Lower leg skin (tissue), 4 donors: ENCODE data around the gene CRNKL1. TPM values are rescaled to one million over a fixed set of nuclear protein-coding genes. Genes with fewer than 3 reads are reported as not detected.

Experiments
- DNase-seq, 2 donors: peaks; one replicate each; pipeline ENCODE4 v3.0.0-alpha.2; 2019; ENCODE audit warnings: low spot score in 2 of 2
- H3K4me3 ChIP-seq: fragments of 200-600 bp; sonication (generic); 2 replicates; pipeline ENCODE4 v1.5.1; 2017; ENCODE audit warnings: mild to moderate bottlenecking, low read depth; ENCODE audit not compliant: poor library complexity, severe bottlenecking
- POLR2A ChIP-seq, 2 donors: fragments of 450-650 bp; IDR thresholded peaks; one replicate each; pipeline ENCODE4 v1.6.1; 2016 to 2017; ENCODE audit warnings: antibody characterized with exemption in 2 of 2, mild to moderate bottlenecking in 1 of 2, moderate library complexity in 1 of 2
- WGBS, 2 donors: methylation state at CpG; one replicate each; pipeline ENCODE4 v1.1.5; 2018; 5-methylcytosine and 5-hydroxymethylcytosine counted together
- intact Hi-C: fragments of 100-400 bp; cut with DNase I; formaldehyde crosslinking; loops from one replicate; pipeline ENCODE4 v1.15.0; 2023; ENCODE audit warnings: low total_unique reads
- total RNA-seq, 4 donors: library from RNA; depleted of rRNA; stranded (reverse); fragments of >200 nt; gene quantifications; one replicate each; pipeline ENCODE4 v1.1.0, GENCODE V29; 2016
- TF ChIP-seq, protein P1 (sequence below), 3 donors: fragments of 450-650 bp; IDR thresholded peaks; one replicate each; pipeline ENCODE4 v1.5.1; 2016; ENCODE audit warnings: antibody characterized with exemption in 3 of 3, mild to moderate bottlenecking in 3 of 3, moderate library complexity in 2 of 3

Gene CRNKL1
- total RNA-seq, 4 donors from 2014 or later: 19.5 to 25.3 (median 20.7) TPM

- DNase-seq: no peak
- H3K4me3 ChIP-seq: no peak overlapping the region
- WGBS, 2 donors: 57 to 64% methylated on average over 4 of the region's 4 CpGs
- no peak for TF ChIP-seq POLR2A (IDR thresholded peaks at IDR 0.05)
- TF ChIP-seq, protein P1, sequence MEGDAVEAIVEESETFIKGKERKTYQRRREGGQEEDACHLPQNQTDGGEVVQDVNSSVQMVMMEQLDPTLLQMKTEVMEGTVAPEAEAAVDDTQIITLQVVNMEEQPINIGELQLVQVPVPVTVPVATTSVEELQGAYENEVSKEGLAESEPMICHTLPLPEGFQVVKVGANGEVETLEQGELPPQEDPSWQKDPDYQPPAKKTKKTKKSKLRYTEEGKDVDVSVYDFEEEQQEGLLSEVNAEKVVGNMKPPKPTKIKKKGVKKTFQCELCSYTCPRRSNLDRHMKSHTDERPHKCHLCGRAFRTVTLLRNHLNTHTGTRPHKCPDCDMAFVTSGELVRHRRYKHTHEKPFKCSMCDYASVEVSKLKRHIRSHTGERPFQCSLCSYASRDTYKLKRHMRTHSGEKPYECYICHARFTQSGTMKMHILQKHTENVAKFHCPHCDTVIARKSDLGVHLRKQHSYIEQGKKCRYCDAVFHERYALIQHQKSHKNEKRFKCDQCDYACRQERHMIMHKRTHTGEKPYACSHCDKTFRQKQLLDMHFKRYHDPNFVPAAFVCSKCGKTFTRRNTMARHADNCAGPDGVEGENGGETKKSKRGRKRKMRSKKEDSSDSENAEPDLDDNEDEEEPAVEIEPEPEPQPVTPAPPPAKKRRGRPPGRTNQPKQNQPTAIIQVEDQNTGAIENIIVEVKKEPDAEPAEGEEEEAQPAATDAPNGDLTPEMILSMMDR (IDR thresholded peaks at IDR 0.05): no peak
- intact Hi-C loops: no loop called here
Observed at GRCh38 chr20:20092827-20093226, 40.6 kb upstream of the CRNKL1 start.

DNA sequence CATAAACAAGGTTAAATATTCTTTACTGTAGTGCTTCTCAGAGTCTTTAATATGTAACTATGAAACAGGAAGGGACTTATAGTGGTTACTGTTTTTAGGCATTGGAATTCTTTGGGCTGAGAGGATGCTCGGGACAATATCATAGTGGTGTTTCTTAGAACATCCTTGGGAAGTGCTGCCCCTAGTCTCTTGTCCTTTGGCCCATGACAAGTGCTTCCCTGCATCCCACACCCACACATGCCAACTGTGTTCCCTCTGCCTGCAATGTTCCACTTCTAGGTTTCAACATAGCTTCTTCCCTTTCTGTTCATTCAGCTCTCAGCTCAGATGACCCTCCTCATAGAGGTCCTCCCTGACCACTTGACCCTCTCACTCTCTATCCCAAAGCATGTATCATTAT lies 37.7 kb upstream of the CRNKL1 start:
- no peak for DNase-seq
- TF ChIP-seq, protein P1 (IDR thresholded peaks at IDR 0.05): no peak
- no peak for TF ChIP-seq POLR2A (IDR thresholded peaks at IDR 0.05)
- intact Hi-C loops: no loop called here
- 84 to 85% methylated on average over 1 of the region's 1 CpG for WGBS, 2 donors
- H3K4me3 ChIP-seq: no peak overlapping the region

GRCh38 chr20:20089018-20089417 lies 36.8 kb upstream of the CRNKL1 start:
- H3K4me3 ChIP-seq: no peak overlapping the region
- intact Hi-C loops: no loop called here
- TF ChIP-seq, protein P1 (IDR thresholded peaks at IDR 0.05): no peak
- no peak for TF ChIP-seq POLR2A (IDR thresholded peaks at IDR 0.05)
- no peak for DNase-seq
- WGBS, 2 donors: 63 to 67% methylated on average over 4 of the region's 4 CpGs

DNA sequence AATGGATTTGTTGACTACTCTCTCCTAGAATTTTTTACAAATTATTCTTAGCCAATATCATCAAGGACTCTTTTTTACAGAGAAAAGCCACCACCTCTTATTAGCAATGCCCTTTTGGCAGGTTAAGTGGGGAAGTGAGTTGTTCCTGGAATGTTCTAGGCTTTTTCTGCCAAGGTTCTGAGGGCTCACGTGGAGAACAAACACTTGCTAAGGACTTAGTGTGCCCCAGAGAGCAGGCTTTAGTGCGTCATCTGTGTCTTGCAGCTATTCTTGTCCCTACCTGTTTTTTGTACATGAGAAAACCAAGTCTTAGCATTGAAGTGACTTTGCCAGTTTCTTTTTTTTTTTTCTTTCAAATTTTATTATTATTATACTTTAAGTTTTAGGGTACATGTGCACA lies 33.5 kb upstream of the CRNKL1 start:
- no peak for TF ChIP-seq POLR2A (IDR thresholded peaks at IDR 0.05)
- TF ChIP-seq, protein P1 (IDR thresholded peaks at IDR 0.05): no peak
- DNase-seq: peak in 1 of 2 donors; percentile 84
- intact Hi-C loops: no loop called here
- H3K4me3 ChIP-seq: no peak overlapping the region
- WGBS, 2 donors: 28 to 38% methylated on average over 2 of the region's 2 CpGs

- TF ChIP-seq, protein P1 (IDR thresholded peaks at IDR 0.05): no peak
- TF ChIP-seq POLR2A (IDR thresholded peaks at IDR 0.05): no peak
- intact Hi-C loops: no loop called here
- H3K4me3 ChIP-seq: no peak overlapping the region
- peak; percentile 75 to 88 for DNase-seq
- 52 to 72% methylated on average over 9 of the region's 9 CpGs for WGBS, 2 donors
Observed at GRCh38 chr20:20085071-20085470, 32.8 kb upstream of the CRNKL1 start.

- TF ChIP-seq POLR2A (IDR thresholded peaks at IDR 0.05): no peak
- TF ChIP-seq, protein P1 (IDR thresholded peaks at IDR 0.05): no peak
- no peak overlapping the region for H3K4me3 ChIP-seq
- intact Hi-C loops: loop anchor here (5.0 kb wide), 1 partner anchor 153 kb away; no protein-coding TSS in a partner anchor
- DNase-seq: peak in 1 of 2 donors; percentile 34
- WGBS, 2 donors: 59 to 66% methylated on average over 7 to 8 of the region's 8 CpGs
Observed at GRCh38 chr20:20084296-20084752, 32.1 kb upstream of the CRNKL1 start.
